ENCODE data around the gene TMEM175. TPM values are rescaled to one million over a fixed set of nuclear protein-coding genes. Genes with fewer than 3 reads are reported as not detected.

Gene TMEM175
- total RNA-seq, 4 donors from 2014 or later = 17.4 to 39.1 (median 30.1) TPM

DNA sequence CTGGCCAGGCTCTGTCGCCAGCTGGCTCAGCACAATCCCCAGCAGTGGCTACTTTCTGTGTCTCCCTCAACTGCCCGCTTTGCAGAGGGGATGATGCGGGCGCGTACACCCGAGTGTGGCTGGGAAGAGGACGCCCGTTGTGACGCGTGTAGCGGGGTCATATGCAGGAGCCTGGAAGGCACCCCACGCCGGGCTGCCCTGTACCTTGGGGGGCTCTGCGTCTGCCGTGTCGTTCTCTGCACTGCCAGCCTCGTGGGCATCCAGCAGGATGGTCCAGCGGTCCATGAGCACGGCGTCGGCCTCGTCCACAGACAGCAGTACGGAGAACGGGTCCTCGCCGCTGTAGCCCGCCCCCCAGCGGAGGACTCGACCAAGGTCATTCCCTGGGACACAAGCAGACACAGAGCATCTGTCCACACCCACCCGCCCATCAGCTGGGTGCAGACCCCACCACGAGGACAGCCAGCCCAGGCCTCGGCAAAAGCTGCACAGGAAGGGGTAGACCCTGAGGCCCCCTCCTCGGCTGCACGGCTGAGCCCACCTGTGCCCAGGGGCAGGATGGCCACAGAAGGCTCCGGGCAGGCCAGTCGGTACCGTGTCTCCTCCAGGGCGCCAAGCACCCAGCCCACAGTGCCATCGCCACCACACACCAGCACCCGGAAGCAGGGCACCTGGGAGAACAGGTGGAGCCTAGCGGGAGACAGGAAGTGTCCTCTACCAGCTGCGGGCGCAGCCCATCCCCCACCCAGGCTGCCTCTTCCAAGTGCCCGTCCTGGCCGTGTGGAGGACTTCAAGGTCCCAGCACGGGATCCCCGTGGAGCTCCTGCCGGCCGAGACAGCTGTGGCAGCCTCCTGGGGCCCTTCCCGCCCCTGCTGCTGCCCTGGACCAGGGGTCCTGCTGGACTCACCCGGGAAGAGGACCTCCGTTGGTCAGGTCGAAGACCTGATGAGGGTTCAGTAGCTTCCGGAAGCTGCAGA is 30.3 kb downstream of the TMEM175 start:
- TF ChIP-seq POLR2A (IDR thresholded peaks at IDR 0.05) = no peak
- no peak for TF ChIP-seq CTCF (IDR thresholded peaks at IDR 0.05)
- intact Hi-C loops (cut with DNase I; ENCODE audit: low total_unique reads) = no loop called here
- H3K4me3 ChIP-seq (ENCODE audit: low read depth, poor library complexity, severe bottlenecking) = no peak overlapping the region
- WGBS, 2 donors = 88 to 90% methylated on average over 25 to 34 of the region's 54 CpGs
- no peak for DNase-seq (ENCODE audit: low spot score in 2 of 2)

DNA sequence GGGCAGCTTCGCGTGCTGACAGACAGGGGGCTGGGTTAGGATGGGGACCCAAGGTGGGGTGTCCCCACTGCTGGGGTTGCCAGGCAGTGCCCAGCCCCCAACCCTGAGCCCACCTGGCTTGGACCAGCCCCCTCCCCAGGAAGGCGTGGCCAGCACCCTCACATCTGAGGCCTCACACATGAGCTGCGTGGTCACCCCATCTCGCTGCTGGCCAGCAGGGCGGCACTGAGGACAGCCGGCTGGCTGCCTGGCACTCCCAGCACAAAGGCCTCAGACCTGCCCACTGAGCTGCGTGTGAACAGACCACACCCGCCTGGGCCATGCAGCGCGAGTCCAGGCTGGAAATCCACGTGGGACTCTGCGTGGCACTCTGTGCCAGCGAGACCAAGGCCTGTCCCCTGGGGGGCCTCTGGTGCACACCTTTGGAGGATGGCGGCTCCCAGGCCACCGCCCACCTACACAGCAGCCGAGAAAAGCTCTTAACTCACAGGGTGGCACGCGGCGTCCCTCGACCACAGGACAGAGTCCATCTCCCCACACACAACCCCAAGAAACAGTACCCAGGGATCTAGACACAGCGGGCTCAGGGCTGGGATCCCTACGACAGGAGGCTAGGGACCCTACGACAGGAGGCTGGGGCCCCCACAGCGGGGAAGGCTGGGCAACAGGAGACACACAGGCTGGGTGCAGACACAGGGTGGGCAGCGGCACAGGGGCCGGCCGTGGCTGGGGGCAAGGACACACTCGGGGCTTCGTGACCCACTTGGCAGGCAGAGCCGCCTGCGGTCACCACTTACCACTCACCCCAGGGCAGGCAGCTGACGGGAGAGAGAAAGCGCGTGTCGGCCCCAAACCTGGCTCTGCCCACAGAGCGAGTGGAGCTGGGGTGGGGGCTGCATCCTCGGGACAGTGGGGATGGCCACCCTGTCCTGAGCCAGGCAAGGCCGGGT is 31.3 kb downstream of the TMEM175 start:
- TF ChIP-seq POLR2A (IDR thresholded peaks at IDR 0.05) (no peak), CTCF (IDR thresholded peaks at IDR 0.05) (no peak)
- 81 to 92% methylated on average over 23 to 38 of the region's 39 CpGs for WGBS, 2 donors
- intact Hi-C loops (cut with DNase I; ENCODE audit: low total_unique reads) = no loop called here
- no peak overlapping the region for H3K4me3 ChIP-seq (ENCODE audit: low read depth, poor library complexity, severe bottlenecking)
- DNase-seq (ENCODE audit: low spot score in 2 of 2) = peak in 1 of 2 donors; percentile 85

- WGBS, 2 donors = 91 to 93% methylated on average over 11 to 23 of the region's 23 CpGs
- intact Hi-C loops (cut with DNase I; ENCODE audit: low total_unique reads) = no loop called here
- DNase-seq (ENCODE audit: low spot score in 2 of 2) = no peak
- H3K4me3 ChIP-seq (ENCODE audit: low read depth, poor library complexity, severe bottlenecking) = no peak overlapping the region
- TF ChIP-seq CTCF (IDR thresholded peaks at IDR 0.05) = no peak
- no peak for TF ChIP-seq POLR2A (IDR thresholded peaks at IDR 0.05)
Observed at GRCh38 chr4:964346-965025, 32.2 kb downstream of the TMEM175 start.

- H3K4me3 ChIP-seq (ENCODE audit: low read depth, poor library complexity, severe bottlenecking) = no peak overlapping the region
- no peak for DNase-seq (ENCODE audit: low spot score in 2 of 2)
- 92 to 95% methylated on average over 17 to 20 of the region's 26 CpGs for WGBS, 2 donors
- intact Hi-C loops (cut with DNase I; ENCODE audit: low total_unique reads) = no loop called here
- TF ChIP-seq POLR2A (IDR thresholded peaks at IDR 0.05) (no peak), CTCF (IDR thresholded peaks at IDR 0.05) (no peak)
Observed at GRCh38 chr4:965048-965765, 32.9 kb downstream of the TMEM175 start.

DNA sequence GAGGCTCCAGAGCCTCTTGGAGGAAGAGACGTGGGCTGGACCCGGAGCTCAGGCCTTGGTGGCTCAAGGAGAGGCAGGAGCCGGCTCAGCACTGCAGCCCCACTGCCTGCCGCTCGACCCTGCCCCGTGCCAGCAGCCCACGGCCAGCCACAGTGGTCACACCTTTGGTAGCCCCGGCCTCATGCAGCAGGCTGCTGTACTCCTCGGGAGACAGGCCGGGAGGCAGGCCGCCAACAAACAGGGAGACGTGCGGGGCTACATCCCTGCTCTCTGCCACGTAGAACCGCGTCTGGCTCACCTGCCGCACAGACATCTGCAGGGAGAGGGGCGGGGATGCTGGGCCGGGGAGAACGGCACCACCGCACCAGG is 33.5 kb downstream of the TMEM175 start:
- TF ChIP-seq CTCF (IDR thresholded peaks at IDR 0.05) (no peak), POLR2A (IDR thresholded peaks at IDR 0.05) (no peak)
- H3K4me3 ChIP-seq (ENCODE audit: low read depth, poor library complexity, severe bottlenecking) = no peak overlapping the region
- 87 to 91% methylated on average over 15 to 19 of the region's 21 CpGs for WGBS, 2 donors
- intact Hi-C loops (cut with DNase I; ENCODE audit: low total_unique reads) = no loop called here
- no peak for DNase-seq (ENCODE audit: low spot score in 2 of 2)

Data from lower leg skin (tissue), 4 donors.